HG02852 (cell line): ENCODE measurements around the gene NBAS.

Experiments used
- ATAC-seq: cut with Tn5 transposase; IDR thresholded peaks from one replicate; pipeline ENCODE4 v1.9.1; 2021; ENCODE audit warnings: mild to moderate bottlenecking, moderate library complexity; ENCODE audit not compliant: unreplicated experiment

Gene NBAS

DNA sequence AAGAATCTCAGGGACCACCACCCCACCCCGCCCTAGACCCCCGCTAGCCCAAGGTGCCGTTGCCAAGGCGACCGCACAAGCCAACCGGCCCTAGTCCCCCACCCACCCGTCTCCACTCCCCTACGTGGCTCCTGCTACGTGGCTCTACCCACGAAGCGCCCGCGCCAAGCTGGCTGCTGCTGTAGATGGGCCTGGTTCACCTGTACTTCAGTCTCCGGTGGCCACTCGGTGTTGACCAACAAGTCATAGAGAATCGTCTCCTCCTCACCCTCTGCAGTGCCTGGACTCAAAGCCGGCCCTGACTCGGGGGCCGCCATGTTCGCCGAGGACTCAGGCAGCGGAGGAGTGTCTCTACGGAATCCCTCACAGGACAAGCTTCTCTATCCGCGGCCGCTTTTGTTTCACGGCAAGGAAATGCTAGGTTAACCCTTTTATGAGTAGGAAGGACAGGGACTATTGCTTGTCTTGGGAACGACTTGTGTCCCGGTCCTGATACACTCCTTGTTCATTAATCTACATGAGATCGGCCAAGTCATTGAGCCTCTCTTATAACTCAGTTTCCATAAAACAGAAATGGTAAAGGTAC lies at the start of gene NBAS:
TSS of gene NBAS (minus strand) at position 347 of the 586 bp plus-strand sequence. CDS start at position 317, 30 bp downstream.
- peak; percentile 88 for ATAC-seq

DNA sequence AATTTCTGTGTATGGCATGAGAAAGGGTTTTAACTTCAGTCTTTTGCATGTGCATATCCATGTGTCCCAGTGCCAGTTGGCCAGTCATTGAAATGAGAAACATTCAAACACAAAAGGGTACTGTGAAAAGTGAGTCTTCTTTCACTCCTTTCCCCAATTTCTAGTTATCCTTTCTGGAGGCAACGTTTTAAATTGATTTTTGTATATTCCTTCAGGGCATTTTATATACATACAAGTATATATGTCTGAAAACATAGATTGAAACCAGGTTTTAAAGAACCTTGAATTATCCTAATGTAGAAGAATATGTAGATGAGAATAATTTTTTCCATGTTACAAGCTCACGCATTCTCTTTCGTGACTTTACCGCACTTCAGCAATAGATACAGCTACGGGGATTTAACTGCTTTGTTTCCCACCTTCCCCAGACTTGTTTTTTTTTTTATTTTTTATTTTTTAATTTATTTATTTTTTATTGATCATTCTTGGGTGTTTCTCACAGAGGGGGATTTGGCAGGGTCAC lies 49.4 kb upstream of the NBAS start:
- no peak for ATAC-seq

DNA sequence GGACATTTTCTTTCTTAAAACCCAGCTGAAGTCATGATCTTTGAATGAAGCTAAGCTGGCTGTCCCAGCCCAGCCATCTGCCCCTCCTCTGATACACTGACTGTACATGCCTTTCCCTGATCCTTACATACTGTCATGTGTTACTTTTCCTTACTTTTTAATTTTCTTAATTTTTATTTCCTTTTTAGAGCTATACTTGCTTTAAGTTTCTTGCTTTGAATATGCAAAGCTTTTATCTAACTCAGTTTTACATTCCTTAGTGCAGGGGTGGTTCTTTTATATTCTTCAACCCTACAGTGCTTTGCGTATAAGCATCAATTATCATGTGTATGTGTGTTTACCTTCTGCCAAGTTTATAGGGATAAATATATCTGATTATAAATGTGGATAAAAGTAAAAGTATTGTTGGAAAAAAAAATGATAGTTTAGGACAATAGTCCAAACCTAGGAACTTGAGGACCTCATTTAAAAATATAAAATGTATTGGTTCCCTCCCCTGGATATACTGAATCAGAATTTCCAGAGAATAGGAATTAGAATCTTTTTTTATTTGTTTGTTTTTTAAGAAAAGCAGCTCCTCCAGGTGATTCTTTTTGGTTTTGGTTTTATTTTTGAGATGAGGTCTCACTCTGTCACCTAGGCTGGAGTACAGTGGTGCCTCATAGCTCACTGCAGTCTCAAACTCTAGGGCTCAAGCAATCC lies 48.4 kb upstream of the NBAS start:
- ATAC-seq, result no peak

DNA sequence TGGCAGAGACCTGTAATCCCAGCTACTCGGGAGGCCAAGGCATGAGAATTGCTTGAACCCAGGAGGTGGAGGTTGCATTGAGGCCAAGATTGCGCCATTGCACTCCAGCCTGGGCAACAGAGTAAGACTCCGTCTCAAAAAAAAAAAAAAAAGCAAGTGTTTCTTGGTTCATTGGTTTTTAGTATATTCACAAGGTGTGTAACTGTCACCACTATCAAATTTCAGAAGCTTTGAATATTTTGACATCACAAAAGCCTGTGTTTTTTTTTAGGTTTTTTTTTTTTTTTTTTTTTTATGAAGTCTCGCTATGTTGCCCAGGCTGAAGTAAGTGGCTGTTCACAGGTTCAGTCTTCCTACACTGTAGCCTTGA lies 47.2 kb upstream of the NBAS start:
- no peak for ATAC-seq

DNA sequence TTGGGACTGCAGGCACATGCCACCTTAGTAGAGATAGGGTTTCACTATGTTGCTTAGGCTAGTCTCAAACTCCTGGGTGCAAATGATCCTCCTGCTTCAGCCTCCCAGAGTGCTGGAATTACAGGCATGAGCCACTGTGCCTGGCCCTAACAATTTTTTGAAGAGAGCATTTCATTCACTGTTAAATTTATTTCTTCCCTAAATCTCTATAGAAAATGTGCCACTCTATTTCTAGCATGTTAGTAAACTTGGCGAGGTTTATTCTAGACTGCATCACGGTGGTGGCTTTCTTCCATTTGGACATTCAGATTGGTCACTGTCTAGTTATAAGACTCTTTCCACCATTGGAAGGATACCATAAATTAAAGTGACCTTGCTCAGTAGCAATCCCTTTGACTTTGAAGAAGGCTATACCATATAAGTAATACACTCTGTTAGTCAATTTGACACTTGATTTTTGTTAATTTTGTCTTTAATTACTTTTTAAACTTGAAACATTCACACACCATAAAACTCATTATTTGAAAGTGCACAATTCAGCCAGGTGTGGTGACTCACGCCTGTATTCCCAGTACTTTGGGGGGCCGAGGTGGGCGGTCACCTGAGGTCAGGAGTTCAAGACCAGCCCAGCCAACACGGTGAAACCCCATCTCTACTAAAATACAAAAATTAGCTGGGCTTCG lies 46.7 kb upstream of the NBAS start:
- no peak for ATAC-seq

DNA sequence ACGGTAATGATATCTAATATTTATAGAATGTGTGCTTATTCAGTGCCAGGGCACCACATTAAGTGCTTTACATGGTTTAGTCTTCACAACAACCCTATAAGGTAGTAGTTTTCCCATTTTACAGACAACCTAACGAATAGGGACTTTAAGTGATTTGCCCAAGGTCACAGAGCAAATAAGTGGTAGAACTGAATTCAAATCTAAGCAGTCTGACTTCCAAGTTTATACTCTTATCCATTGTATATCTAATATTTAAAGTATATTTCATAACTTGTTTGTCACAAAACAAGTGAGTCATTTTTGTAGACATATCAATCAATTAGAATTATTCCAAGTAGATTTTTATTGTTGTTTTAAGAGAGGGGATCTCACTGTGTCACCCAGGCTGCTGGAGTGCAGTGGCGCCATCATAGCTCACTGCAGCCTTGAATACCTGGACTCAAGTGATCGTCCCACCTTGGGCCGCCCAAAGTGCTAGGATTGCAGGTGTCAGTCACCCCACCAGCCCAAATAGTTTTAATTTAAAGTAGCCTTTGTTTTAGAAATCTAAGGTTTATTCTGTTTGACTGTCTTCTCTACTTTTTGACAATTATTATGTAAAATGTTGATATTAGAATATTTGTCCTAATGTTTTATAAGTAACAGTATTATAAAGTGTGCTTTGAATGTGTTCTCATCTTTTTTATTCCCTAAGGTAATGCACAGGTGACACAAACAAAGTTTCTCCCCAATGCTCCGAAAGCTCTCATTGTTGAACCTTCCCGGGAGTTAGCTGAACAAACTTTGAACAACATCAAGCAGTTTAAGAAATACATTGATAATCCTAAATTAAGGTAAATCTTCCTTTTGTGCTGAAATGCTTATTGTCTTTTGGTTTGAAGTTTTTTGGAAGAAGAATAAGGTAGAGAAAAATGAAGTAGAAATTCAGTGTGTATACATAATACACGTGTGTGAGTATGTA lies 45.6 kb upstream of the NBAS start:
- no peak for ATAC-seq

DNA sequence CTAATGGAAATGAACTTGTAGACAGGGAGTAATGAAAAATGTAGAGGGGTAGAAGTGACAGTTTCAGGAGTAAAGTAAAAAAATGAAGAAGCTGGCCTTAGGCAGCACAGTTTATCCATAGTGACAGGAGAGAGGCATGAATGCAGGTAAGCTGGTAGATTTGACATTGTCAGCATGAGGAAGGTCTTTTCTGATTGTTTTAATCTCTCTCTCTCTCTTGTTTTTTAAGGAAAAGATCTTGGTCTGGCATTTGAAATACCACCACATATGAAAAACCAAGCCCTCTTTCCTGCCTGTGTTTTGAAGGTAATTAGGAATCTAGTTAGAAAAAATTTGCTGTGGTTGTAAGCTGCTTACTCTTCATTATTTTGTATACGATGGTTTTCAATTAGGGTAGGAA lies 44.6 kb upstream of the NBAS start:
- ATAC-seq, result no peak

DNA sequence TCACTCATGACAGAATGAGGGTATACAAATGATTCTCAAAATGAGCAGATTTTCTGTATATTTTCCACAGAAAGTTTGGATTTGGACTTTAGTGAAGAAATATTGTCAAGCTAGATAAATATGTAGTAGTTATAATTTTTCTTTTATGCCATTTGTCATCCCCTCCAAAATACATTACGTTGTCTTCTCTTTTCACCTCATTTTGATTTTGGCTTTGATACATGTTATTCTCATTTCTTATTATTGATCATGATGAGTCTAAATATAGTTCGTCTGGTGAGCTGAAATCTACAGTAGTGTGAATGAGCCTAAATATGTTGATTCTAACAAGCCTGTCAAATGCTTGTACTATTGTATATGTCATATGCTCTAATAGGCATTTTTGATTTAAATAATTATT lies 42.8 kb upstream of the NBAS start:
- no peak for ATAC-seq

DNA sequence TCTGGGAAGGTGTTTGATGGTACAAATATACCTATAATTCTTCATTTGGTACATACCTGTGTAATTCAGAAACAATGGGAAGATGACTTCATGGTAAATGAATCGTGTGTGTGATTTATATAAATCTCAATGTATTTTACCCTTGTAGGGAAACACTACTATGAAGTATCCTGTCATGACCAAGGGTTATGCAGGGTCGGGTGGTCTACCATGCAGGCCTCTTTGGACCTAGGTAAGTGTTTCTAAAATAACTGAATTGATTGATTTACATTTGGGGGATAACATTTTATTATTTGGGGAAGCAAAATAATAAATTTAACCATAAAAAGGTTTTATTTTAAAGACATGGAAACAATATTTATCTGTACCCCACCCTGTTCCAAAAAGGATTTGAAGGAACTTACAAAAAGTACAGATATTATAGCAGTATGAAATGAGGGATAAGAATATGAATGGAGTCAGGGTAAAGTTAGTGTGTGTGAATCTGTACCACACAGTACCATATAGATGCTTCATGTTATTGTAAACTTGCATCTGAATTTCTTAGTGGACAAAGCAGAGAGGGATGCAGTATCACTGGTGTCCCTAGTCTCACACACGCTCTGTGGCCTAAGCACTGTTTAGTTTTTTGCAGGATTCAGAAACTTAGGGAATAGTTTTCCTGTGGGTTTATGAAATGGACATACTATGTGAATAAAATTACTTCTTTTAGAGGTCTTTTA lies 42.1 kb upstream of the NBAS start:
- no peak for ATAC-seq

DNA sequence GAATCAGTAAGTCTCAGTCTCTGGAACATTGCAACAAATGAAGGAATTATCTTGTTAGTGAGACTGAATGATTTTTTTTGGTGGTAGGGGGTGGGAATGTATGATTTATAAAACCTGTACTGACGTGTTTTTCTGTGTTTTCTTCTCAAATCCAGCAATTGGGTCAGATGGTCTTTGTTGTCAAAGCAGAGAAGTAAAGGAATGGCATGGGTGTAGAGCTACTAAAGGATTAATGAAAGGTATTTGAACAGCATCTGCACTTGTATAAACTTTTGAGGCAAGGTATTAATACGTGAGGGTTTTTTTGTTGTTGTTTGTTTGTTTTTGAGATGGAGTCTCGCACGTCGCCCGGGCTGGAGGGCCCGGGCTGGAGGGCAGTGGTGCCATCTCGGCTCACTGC lies 41.3 kb upstream of the NBAS start:
- ATAC-seq, result no peak

DNA sequence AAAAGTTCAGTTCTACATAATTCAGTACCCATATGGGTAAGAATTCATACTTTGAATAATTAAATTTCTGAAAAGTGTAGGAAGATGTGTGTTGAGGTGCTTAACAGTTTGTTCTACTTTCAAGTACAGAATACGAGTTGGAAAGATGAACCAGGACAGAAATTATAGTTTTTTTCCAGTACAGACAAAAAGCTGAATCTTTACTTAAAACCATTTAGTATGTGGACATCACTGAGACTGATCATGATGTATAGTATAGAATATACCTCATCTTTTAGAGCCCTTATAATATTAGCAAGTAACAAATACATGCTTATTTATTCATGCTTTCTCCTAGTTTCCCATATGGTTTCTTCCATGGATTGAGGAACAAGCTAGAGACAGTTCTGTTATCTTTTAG lies 40.5 kb upstream of the NBAS start:
- no peak for ATAC-seq

DNA sequence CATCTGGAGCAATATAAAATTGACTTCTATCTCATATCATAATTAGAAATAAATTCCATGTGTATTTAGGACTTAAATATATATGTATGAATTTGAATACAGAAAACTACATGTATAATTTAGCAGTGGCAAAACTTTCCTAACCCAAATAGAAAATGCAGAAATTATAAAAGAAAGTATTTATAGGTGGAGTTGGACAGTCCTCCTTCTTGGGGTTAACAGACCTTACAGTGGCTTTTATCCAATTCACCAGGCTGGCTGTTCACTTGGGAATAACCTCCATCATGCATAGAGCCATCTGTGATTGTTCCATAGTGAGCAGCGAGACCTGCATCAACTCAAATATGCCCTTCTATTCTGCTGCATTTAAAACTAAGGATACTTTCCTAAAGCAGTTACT lies 38.9 kb upstream of the NBAS start:
- no peak for ATAC-seq

DNA sequence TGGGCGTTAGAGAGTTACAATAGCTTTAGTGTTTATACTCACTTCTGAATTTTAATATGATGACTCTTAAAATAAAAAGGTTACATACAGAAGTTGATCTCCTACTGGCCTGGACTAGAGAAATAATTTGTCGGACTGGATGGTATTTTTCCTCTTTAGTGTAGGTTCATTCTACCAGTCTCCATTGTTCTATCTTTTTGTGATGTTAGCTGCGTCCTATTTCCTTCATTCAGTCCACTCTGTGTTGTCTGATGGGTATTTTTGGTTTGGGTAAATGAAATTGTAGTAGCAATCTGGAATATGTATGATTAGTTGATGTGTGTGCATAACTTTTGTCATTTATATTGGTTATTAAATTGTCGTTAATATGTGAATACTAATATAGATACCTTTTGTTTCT lies 35.8 kb upstream of the NBAS start:
- no peak for ATAC-seq

DNA sequence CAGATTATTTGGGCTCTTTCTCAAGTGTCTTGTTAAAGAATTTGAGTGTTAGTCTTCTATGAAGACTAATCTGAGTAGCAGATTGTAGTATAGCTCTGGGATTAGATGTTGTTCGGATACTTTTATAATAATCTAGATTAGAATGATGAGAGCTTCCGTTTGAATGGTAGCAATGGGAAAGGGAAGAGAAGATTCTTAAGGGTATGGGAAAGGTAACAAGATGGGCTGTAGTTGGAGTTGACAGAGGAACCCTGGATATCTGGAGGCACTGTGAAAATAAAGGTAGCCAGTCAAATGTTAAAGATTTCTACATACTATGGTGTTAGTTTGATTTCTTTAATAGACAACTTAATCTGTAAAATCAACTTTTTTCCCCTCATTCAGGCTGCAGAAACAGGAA lies 35.2 kb upstream of the NBAS start:
- no peak for ATAC-seq

DNA sequence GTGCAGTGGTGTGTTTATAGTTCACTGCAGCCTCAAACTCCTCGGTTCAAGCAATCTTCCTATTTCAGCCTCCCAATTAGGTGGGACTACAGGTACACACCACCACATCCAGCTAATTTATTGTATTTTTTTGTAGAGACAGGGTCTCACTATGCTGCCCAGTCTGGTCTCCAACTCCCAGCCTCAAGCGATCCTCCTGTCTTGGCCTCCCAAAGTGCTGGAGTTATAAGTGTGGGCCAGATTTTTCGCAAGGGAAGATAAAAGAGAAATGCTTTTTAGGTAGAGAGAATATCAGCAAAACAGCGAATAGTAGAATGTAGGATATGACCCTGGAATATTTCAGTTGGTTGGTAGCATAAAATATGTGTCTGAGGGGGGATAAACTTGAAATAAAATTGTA lies 34.8 kb upstream of the NBAS start:
- ATAC-seq, result no peak

DNA sequence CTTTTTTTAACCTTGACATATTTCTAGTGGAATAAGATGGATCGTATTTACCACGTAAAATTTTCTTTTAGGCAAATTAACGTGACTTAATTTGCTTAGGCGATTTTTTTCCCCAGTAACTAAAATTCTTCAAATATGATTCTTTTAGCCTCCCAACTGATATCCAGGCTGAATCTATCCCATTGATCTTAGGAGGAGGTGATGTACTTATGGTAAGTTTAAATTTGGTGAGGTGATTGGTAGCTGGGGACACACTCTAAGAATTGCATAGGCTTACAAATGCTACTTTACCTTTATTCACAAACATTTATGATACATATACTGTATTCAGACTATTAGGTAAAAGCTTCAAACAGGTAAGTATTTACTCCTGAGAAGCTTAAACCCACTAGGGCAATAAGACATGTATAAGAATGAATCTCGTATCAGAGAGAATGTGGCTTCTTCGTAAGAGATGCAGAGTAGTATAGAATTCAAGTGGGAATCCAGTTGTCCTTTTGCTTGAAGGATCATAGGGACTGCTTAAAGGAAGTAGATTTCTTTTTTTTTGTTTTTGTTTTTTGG lies 34.3 kb upstream of the NBAS start:
- no peak for ATAC-seq

DNA sequence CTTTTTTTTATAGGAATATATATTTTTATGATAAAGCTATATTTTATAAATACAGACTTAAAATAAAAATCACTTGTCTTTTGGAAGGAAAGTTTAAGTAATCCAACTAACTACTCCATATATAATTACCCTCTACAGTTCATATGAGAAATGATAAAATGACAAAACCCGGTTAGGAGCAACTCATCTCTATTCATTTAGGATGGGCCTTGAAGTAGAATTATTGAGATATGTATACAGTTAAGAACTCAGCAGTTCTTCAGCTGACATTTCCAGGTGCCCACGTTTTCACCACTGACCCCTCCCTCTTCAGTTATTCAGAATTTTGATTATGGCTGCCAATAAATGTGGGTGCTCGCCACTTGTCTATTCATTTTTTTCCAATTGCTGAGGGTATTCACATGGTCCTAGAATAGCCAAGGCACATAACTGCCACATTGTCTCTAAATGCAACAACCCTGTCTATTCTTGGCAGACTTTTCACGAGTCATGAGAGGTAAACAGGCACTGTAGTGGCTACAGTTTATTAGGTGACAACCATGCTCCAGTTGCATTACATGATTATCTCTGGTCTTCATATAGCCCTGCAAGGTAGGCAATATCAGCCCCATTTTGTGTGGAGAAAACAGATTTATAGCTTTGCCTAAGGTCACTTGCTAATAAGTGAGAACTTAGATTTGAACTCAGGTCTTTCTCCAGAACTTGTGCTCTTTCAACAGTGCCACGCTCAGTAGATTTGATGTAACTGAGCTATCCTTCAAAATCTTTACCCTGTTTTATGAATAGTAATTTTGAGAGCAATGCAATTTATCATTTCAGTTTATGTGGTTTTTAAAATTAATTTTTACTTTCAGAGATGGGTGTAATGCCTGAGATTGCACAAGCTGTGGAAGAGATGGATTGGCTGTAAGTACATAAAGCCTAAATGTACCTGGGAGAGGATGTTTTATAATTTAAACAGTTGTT lies 33.4 kb upstream of the NBAS start:
- no peak for ATAC-seq

DNA sequence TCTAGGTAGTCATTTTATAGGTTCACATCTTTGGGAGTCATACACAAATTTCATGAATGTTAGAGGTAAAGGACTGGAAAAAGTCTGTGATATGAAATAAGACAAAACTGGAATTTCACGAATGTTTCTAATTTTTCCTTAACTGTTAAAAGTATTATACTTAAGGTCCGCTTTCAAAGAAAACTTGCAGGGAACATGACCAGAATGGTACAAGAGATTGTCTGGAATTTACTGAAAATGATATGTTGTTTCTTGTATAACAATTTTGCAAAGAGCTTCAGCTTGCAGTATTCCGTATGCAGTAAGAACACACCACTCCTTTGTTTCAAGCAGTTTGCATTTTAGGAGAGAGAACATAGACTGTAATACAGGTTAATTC lies 32.2 kb upstream of the NBAS start:
- ATAC-seq, result no peak
